Cardiac septum (tissue), 1 donor: ENCODE data around the gene KRTAP12-4. TPM values are rescaled to one million over a fixed set of nuclear protein-coding genes. Genes with fewer than 3 reads are reported as not detected.
"Not testable (repeated sequence)": the region's sequence is repeated elsewhere in the genome, so short reads cannot be mapped to it uniquely, and the experiment has no call there.

Source experiments
- DNase-seq: peaks from one replicate; pipeline ENCODE4 v3.0.0-alpha.2; 2020; ENCODE audit warnings: low spot score
- intact Hi-C: fragments of 100-400 bp; cut with DNase I; formaldehyde crosslinking; loops from one replicate; pipeline ENCODE4 v1.14.0; 2022
- total RNA-seq: library from RNA; stranded (reverse); fragmentation: NEBNext Ultra II Directional; extraction: Animal tissue kit (Norgen Biotek cat#: 25700); gene quantifications from one replicate; pipeline ENCODE4 v1.2.1, GENCODE V29; 2021
- donor health status: DM: no; HTN: no; CAD: no.

The KRTAP12-4 gene
- total RNA-seq, 1 donor from 2014 or later = not detected

DNA sequence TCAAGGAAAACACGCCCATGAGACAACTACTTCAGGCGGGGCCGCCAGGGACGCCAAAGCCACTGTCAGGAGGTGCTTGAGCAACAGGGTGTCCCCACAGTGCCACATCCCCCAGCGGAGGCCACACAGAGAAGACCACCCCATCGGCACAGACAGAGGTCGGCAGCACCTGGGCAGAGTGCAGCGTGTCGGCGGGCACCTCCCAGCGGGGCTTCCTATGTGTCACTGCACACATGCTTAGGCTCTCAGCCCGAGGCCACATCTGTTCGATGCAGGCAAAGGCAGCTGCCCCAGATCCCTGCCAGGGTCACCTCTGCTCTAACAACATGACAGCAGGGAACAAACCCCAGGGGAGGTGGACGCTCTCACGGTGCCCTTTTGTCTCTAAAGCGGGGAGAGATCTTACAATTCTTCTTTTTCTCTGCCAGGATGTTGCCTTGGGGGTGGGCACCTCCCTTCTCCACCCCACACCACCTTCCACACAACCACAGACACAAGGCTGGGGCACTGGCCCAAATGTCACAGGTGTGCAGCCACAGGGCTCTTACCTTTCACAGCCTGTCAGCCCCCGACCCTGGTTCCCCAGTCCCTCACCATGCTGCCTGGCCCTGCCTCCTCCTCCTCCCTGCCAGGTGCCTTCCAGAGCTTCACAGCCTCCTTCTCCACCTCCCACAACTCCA is 38.4 kb downstream of the KRTAP12-4 start:
- no peak for DNase-seq
- intact Hi-C loops = no loop called here

DNA sequence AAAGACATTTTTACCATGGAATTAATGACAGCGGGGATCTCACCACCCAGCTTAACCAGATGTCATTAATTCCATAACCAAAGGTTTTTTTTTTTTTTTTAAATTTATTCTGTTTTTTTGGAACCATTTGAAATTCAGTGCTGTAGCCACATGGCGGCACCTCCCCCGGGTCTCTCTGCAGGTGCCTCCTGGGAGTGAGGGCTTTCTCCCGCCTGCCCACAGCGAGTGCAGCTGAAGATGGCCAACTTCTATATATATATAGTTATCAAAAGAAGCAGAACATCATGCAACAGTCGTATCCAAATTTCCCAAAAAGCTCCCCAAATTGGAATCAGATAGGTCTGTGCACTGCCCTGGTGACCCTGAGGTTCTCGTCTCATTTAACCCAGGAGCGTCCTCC is 39.0 kb downstream of the KRTAP12-4 start:
- no peak for DNase-seq
- intact Hi-C loops = no loop called here

DNA sequence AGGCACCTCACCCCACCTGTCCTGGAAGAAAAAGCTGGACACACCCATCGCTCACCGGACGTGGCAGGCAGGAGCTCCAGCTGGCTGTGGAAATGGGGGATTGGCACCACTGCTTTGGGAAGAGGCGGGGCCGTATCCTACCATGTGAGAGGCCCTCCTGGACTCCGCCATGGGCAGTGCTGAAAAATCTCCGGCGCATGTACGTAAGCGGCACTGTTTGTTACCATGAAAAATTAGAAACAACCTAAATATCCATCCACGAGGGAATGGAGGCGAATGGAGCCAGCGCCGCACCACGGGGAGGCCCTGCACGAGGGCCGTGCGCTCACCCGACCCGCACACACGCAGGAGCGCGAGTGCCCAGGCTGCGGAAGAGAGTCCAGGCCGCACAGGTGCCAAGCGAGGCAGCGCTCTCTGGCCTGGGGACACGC is 39.5 kb downstream of the KRTAP12-4 start:
- no peak for DNase-seq
- intact Hi-C loops = no loop called here

DNA sequence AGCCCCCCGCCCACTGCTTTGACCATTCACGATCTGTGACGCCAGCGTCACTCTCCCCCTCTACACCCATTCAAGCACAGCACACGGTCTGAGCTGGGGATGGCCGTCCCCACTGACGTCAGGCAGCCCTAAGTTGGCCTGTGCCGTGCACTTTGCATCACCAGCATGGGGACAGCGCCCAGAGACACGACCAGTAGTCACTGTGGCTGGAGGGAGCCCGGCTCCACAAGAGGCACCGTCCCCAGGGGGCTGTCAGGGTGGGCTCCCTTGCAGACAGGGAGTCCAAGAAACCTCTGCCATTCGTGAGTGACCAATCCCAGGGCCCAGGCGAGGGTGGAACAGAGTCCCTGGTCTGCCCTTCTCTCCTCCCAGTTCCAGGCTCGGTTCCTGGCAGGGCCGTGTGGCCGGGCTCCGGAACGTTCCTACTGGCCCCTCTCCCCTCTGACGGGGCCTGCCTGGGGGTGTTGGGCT is 40.3 kb downstream of the KRTAP12-4 start:
- DNase-seq = peak; percentile 51
- intact Hi-C loops = no loop called here

DNA sequence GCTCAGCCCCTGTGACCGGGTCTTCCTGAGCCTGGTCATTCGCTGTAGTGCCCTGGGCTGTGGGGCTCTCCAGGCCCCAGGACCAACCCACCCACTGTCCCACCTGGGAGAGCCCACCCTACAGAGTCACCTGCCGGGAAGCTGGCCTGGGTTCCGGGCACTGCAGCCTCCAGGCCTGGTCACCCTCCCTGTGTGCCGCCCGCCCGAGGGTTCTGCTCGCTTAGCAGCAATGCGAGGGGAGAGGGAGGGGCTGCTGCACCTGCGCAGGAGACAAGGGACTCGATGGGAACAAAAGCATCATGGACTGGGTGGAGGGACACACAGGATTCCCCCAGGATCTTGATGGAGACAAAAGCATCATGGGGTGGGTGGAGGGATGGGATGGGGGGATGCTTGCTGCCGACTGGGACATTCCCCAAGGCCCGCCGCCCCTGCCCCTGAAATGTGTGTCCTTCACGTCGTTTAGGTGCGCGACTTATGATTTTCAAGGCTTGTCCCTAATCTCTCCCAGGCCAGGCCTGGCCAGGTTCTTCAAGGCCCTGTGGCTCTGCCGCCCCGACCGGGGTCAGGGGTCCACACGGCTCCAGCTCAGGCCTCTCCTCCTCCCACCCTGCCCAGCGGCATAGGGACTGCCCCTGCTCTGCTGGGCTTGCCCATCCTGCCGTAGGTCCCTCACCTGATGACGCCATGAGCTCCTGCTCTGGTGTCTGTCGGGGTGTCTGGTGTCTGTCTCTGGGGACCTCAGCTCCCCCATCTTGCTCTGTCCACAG is 40.9 kb downstream of the KRTAP12-4 start:
- DNase-seq = no peak
- intact Hi-C loops = no loop called here

DNA sequence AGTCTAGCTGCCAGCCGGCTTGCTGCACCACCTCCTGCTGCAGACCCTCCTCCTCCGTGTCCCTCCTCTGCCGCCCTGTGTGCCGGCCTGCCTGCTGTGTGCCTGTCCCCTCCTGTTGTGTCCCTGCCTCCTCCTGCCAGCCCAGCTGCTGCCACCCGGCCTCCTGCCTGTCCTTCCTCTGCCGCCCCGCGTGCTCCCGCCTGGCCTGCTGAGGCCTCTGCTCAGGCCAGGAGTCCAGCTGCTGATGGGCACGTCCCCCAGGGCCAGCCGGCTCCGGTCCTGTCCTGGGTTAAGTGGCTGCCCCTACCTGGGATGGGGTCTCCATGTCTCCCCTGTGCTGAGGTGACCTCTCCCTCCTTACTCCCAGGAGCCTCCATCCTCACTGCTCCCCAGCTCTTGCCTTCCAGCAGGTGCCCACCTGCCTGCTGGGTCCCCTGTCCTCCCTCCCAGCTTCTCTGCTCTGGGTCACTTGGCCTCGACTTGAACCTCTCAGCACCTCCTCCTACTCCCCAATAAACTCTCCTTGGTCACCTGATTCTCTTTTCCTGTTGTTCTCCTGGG is 41.7 kb downstream of the KRTAP12-4 start:
- intact Hi-C loops = no loop called here
- no peak for DNase-seq

DNA sequence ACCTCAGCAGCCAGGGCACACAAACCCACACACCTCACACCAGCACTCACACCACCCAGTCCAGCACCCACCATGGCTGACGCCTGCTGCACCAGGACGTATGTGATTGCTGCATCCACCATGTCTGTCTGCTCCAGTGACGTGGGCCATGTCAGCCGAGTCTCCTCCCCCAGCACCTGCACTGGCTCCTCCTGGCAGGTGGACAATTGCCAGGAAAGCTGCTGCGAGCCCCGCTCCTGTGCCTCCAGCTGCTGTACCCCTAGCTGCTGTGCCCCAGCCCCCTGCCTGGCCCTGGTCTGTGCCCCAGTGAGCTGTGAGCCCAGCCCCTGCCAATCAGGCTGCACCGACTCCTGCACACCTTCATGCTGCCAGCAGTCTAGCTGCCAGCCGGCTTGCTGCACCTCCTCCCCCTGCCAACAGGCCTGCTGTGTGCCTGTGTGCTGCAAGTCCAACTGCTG is 42.4 kb downstream of the KRTAP12-4 start, which contains the start of gene KRTAP10-8:
TSS of gene KRTAP10-8 (plus strand) at position 51 of the 458 bp plus-strand sequence. CDS start at position 73, 22 bp downstream.
- DNase-seq = no peak
- intact Hi-C loops = no loop called here

DNA sequence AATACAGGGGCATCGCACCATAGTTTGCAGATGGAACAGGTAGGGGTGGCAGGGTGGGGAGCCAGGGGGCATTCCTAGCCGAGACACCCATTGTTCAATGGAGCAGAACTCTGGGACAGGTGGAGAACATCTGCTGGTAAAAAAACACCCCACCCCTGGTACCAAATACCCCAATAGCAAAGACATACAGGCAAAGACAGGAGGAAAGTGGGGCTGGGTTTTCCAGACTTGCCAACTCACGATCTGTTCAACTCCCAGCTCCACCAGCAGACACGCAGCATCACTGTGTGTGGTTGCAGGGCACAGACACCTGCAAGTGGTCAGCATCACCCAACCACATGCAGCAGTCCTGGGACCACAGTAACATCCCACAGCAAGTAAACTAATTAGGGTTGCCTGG is 42.9 kb downstream of the KRTAP12-4 start:
- intact Hi-C loops = no loop called here
- DNase-seq = no peak

DNA sequence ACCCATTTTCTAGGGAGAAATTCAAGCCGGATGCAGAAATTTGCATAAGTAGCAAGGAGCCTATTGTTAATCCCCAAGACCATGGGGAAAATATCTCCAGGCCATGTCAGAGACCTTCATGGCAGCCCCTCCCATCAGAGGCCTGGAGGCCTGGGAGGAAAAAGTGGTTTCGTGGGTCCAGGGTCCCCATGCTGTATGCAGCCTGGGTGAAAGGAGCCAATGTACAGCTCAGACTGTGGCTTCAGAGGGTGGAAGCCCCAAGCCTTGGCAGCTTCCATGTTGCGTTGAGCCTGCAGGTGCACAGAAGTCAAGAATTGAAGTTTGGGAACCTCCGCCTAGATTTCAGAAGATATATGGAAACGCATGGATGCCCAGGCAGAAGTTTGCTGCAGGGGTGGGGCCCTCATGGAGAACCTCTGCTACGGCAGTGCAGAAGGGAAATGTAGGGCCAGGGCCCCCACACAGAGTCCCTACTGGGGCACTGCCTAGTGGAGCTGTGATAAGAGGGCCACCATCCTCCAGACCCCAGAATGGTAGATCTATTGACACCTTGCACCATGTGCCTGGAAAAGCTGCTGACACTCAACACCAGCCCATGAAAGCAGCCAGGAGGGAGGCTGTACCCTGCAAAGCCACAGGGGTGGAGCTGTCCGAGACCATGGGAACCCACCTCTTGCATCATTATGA is 44.2 kb downstream of the KRTAP12-4 start:
- DNase-seq, intact Hi-C loops: not testable (repeated sequence)

DNA sequence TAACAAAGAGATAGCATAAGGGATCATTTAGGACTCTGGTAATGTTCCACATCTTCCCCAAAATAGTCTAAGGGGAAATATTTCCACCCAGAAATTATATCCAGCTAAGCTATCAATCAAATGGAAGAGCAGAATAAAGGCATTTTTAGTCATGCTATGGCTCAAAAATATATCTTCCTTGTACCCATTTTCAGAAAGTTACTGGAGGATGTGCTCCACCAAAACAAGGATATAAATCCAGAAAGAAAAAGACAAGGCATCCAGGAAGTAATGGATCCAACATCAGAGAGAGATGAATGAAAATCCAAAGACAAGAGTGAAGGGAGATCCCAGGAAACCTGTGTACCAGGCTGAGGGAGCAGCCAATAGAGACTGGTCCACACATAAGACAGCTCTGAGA is 45.3 kb downstream of the KRTAP12-4 start:
- intact Hi-C loops = no loop called here

DNA sequence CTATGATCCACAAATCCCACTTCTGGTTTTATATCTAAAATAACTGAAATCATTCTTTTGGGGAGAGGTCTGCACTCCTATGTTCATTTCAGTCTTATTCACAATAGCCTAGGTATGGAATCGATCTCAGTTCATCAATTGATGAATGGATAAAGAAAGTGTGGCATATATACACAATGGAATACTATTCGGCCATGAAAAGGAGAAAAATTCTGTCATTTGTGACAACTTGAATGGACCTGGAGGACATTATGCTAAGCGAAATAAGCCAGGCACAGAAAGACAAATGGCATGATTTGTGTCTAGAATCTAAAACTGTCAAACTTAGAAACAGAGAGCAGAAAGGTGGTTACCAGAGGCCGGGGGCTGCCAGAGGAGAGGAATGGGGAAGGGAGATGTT is 48.0 kb downstream of the KRTAP12-4 start:
- DNase-seq = no peak
- intact Hi-C loops = no loop called here

More for the DNA sequence above, 45.3 kb downstream of the KRTAP12-4 start:
- DNase-seq = no peak

Other genes starting within 250 kb of the KRTAP12-4 start
- gene LRRC3, start 199.1 kb downstream of the KRTAP12-4 start, total RNA-seq = 2.9 TPM
- gene KRTAP10-1, start 114.5 kb downstream of the KRTAP12-4 start, total RNA-seq = not detected
- not detected for gene KRTAP10-2, start 103.2 kb downstream of the KRTAP12-4 start, total RNA-seq
- not detected for gene KRTAP10-3, start 95.9 kb downstream of the KRTAP12-4 start, total RNA-seq
- gene KRTAP10-4, start 80.9 kb downstream of the KRTAP12-4 start, total RNA-seq = not detected
- gene KRTAP10-5, start 74.1 kb downstream of the KRTAP12-4 start, total RNA-seq = not detected
- gene KRTAP10-6, start 62.2 kb downstream of the KRTAP12-4 start, total RNA-seq = not detected
- gene KRTAP10-7, start 54.1 kb downstream of the KRTAP12-4 start, total RNA-seq = not detected
- not detected for gene KRTAP10-8, start 42.6 kb downstream of the KRTAP12-4 start, total RNA-seq
- not detected for gene KRTAP10-9, start 27.6 kb downstream of the KRTAP12-4 start, total RNA-seq
- gene KRTAP10-10, start 17.3 kb downstream of the KRTAP12-4 start, total RNA-seq = not detected
- gene KRTAP10-11, start 8.2 kb downstream of the KRTAP12-4 start, total RNA-seq = not detected
- not detected for gene KRTAP12-3, start 3.3 kb upstream of the KRTAP12-4 start, total RNA-seq
- gene KRTAP12-2, start 12.3 kb upstream of the KRTAP12-4 start, total RNA-seq = not detected
- gene KRTAP12-1, start 27.5 kb upstream of the KRTAP12-4 start, total RNA-seq = not detected
- not detected for gene KRTAP10-12, start 42.5 kb upstream of the KRTAP12-4 start, total RNA-seq
- gene TSPEAR, start 56.9 kb upstream of the KRTAP12-4 start, total RNA-seq = not detected
- gene UBE2G2, start 147.2 kb upstream of the KRTAP12-4 start, total RNA-seq = 69.7 TPM
- 66.0 TPM for gene SUMO3, start 163.4 kb upstream of the KRTAP12-4 start, total RNA-seq
- 194 TPM for gene PTTG1IP, start 219.0 kb upstream of the KRTAP12-4 start, total RNA-seq